H4 (cell line): ENCODE data around the gene LRRTM2. TPM values are rescaled to one million over a fixed set of nuclear protein-coding genes. Genes with fewer than 3 reads are reported as not detected.
"Not testable (repeated sequence)": the region's sequence is repeated elsewhere in the genome, so short reads cannot be mapped to it uniquely, and the experiment has no call there.

Experiments
- DNase-seq: peaks from one replicate; pipeline ENCODE4 v3.0.0-alpha.2; 2015; ENCODE audit warnings: low spot score
- total RNA-seq: library from RNA; depleted of rRNA; stranded (reverse); fragments of >200 nt; shearing (Covaris generic); gene quantifications from 2 replicates; pipeline ENCODE4 v1.2.3, GENCODE V29; 2014; rRNA removed

LRRTM2 gene
- total RNA-seq, 1 experiment from 2014 or later = 1.2 TPM

DNA sequence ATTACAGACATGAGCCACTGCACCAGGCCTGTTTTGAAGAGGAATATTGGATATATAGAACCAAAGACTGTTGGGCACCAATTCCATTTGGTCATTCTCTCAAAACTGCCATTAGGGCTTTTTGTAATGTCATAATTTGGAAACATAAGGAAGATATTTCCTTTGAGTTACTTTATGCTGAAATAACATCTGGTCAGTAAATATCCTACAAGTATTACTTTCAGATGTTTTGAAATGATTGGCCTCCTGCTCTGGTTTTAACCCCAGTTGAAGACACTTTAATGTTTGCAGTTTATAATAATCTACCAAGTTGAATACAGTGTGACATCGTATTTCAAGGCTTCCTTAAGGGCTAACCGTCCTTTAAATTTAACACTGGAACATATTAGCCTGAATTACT lies 33.6 kb downstream of the LRRTM2 start:
- no peak for DNase-seq

DNA sequence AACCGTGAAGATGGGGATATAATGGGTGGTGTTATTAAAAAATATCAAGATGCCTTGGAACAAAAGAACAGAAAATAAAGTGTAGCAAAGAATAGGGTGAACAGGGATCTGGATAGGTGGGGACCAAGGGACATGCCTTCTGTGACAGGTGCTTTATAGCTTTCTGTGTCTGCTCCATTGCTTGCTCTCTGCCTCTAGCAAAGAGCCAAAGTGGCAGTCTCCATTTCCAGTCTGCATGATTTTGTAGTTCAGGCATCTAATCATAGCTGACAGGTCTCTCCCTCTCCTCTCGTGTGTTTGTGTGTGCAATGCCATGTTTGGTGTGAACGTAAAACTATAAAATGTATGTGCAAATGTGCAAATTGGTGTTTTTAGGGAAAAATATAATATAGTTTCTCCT lies 35.0 kb downstream of the LRRTM2 start:
- DNase-seq = no peak

DNA sequence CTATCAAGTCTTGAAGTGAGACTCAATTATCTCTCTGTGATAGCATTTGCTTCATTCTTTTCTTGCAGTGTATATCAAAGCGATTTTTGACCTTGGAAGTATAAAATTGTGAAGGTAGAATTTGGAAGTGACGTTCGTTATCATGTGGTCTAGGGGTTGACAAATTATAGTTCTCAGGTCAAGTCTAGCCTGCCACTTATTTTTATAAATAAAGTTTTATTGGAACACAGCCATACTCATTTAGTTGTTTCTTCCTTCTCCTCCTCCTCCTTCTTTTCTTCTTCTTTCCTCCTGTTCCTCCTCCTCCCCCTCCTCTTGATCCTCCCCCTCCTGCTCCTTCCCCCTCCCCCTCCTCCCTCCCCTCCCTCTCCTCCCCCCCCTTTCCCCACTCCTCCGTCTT lies 38.0 kb downstream of the LRRTM2 start:
- DNase-seq = no peak

DNA sequence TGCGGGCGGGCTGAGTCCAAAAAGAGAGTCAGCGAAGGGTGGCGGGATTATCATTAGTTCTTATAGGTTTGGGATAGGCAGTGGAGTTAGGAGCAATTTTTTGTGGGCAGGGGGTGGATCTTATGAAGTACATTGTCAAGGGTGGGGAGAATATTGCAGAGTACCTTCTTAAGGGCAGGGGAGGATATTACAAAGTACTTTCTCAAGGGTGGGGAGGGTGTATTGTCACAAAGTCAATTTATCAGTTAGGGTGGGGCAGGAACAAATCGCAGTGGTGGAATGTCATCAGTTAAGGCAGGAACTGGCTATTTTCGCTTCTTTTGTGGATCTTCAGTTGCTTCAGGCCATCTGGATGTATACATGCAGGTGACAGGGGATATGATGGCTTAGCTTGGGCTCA lies 40.3 kb downstream of the LRRTM2 start:
- not testable (repeated sequence) for DNase-seq

DNA sequence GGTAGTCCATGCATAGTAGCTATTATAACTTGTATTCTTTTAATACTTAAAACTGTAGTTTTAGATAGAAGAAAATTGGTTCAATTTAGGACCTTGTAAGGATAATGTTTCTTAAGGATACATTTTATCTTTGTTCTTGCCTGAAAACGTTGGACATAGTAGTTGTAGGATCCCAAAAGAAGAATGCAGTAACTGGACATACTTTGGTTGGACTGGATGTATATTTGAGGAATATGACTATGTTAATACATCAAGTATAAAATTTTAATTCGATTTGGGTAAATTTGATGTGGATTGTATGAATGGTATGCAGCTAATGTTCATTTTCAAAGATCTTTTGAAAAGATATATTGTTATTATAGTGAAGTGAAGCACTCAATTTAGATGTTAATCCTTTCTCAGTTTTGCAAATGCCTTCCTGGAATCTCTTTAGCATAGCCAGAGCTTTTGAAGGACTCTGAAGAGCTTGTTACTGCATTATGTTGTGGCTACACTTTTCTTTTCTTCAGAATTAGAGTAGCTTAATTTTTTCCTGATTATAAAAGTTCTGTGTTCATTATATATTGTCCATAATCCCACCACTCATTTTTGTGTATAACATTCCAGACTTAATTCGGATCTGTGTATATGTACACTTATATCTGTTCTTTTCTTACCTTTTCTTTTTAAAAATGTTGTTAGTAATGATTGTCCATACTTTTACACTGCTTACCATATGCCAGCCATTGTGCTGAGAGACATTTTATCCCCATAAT lies 41.2 kb downstream of the LRRTM2 start:
- DNase-seq = no peak

DNA sequence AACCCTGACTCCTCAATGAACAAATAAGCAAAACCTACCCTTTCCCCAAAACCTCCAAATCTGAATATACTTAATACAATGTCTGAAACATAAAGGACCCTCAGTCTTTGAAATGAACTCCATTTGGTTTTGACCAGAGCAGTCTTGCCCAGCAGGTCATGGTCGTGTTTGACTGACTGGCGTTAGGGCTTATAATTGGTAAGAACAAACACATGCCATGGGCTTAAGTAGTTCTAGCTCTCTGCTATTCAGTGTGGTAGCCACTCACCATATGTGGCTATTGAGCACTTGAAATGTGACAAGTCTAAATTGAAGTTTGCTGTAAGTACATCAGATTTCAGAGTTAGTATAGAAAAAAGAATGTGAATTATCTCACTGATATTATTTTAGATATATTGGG lies 42.1 kb downstream of the LRRTM2 start:
- DNase-seq = no peak

DNA sequence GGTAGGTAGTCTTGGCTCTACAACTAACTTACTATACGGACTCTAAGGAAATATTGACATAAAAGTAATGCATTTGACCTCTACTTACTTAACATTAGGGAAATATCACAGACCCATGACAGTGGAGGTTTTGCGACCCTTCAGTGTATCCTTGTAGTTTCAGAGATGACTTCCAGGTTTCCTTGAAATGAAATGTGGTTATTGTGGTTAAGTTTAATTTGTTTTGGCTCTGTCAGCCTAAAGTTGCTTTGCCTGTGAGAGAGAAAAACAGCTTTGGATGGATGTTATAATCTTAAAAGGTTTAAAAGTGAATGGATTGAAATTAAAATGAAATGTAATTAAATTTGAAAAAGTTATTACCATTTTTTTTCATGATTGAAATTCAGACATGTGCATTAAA lies 42.9 kb downstream of the LRRTM2 start:
- peak; percentile 6 for DNase-seq

DNA sequence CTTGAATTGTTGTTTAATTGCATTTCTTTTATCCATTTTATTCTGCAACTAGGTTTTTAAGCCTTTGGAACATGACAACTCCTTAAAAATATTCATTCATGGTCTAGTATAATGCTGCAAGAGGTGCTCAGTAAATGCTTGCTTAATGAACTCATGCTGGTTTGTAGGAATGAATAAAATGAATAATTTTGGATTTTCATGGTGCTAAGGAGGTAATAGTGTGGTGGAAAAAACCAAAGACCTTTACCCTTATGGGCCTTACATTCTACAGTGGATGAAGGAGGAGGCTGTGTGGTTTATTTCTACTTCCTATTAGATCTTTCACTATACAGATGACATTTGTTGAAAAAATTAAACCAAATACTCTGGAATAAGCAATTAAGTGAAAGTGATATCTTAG lies 43.4 kb downstream of the LRRTM2 start:
- no peak for DNase-seq

DNA sequence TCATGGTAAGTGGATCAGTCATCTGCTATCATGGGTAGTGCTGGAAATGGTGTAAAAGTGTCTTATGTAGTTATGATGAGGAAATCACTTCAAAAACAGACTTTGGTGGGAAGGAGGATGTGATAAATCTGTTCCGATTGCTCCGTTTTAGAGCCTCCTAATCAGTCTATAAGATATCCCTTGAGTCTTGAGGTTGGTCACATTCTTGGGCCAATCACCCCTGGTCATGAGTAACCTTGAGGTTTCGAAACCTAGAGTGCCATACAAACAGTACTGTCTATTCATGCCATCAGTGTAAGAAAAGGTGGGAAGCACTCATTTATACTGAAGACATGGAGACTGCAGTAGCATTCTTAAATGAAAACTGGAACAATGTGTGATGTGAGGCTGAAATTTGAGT lies 45.8 kb downstream of the LRRTM2 start:
- no peak for DNase-seq

DNA sequence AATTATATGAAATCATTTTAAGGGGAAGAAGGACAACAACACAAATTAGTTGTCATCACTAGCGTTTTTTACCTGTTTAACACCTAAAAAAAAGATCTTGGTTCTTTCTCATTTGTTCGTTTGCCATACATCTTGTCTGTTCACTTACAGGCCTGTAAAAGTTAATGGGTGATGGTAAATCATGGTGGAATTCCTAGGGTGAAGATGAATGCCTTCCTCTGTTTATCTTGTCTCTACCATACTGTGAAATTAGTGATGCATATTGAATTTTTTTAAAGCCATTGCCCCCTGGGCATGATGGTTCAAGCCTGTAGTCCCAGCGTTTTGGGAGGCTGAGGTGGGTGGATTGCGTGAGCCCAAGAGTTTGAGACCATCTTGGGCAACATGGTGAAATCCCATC lies 46.6 kb downstream of the LRRTM2 start:
- no peak for DNase-seq

DNA sequence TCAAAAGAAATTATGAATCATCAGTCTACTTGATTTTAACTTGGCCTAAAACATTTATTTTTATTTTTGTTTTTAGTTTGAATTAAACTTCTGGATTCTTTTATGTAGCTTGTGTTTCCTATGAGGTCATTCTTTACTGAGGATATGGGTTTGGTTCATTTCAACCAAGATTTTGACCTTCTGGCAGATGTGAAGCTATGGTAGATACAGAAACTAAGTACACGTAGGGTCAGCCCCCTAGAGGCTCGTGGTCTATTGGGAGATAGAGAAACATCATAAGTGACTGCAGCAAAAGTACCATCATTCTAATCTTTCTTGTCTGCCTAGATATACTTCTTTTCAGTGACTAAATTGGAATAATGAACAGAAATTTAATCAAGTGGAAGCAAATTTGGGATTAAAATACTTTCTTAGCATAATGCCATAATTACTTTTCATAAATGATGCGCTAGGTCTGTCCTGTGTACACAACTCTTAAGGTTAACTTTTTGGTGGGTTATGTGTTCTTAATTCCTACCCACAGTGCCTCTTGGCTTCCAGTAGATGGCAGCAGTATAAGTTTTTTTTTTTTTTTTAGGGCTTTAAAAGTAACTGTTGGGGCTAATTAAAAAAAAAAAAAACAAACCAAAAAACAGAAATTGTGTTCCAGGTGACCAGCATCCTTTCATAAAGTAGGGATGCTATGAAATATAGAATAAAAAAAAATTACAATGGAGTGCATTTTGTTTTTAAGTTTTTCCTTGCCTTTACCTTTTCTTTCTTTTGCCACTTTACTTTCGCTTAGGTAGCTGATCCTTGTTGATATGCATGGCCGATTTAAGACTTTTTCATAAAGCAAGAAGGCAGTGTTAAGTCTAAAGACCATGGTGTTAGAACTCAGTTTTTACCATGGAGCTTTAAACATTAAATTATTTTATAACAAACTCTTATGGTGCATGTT lies 49.9 kb downstream of the LRRTM2 start:
- DNase-seq = peak; percentile 13

DNA sequence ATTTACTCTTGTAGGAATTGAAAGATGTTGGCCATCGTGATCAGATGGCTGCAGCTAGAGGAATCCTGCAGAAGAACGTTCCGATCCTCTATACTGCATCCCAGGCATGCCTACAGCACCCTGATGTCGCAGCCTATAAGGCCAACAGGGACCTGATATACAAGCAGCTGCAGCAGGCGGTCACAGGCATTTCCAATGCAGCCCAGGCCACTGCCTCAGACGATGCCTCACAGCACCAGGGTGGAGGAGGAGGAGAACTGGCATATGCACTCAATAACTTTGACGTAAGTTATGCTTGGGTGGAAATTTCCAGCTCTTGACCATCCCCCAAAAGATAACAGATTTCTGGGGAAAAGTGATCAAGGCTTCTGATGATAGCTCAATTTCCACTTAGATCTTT lies 50.6 kb downstream of the LRRTM2 start:
- DNase-seq = no peak

DNA sequence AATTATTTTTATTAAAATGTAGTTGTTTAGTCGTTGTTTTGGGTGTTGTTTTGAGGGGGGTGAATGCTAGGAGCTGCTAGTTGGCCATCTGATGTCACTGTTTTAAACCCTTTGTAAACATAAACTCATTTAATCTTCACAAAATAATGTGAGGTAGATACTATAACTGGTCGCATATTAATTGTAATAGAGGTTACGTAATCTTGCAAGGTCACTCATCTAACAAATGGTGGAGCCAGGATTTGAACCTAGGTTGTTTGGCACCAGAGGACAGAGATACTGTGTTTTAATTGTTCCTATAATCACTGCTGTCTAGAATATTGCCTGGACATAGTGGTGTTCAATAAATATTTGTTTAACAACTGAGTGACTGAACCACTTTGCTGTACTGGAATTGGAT lies 54.4 kb downstream of the LRRTM2 start:
- no peak for DNase-seq

DNA sequence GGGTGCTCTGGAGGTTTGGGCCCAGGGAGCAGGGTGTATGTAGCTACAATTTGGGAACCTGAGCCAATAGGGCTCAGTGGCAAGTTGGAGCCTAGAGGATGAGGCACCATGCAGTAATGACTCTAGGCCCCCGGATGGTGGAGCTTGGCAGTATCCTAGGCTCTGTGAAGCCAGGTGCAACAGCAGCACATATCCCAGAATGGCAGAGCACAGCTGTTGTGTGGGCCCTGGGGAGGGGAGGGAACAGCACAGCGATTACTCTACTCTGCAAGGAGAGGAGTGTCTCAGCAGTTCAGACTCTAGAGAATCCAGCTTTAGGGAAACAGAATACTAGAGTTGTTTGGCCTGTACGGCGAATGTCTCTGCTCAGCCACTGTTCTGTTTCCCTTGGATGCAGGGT lies 56.1 kb downstream of the LRRTM2 start:
- no peak for DNase-seq

Other genes starting within 250 kb of the LRRTM2 start
- 228 and 234 TPM in 2 replicates for gene CTNNA1, start 121.9 kb downstream of the LRRTM2 start, total RNA-seq